K562 (cell line): Measurements from ENCODE around the gene DYNC1H1. TPM values are rescaled to one million over a fixed set of nuclear protein-coding genes. Genes with fewer than 3 reads are reported as not detected.

ENCODE experiments used
- HNRNPH1 ChIP-seq: fragments of 200-400 bp; formaldehyde crosslinking; optimal IDR thresholded peaks from 2 replicates; pipeline ENCODE3; 2017; ENCODE audit warnings: low read depth, mild to moderate bottlenecking, low read length, moderate library complexity
- LARP7 ChIP-seq: fragments of 450-650 bp; IDR thresholded peaks from 2 replicates; pipeline ENCODE4 v1.6.1; 2016
- NCOR1 ChIP-seq: fragments of 450-650 bp; IDR thresholded peaks from 2 replicates; pipeline ENCODE4 v1.6.1; 2016; ENCODE audit warnings: mild to moderate bottlenecking, moderate library complexity
- NR2C1 ChIP-seq, 2 experiments: fragments of 450-650 bp; IDR thresholded peaks; 2 replicates each; pipeline ENCODE4 v1.6.1; 2017; ENCODE audit warnings: mild to moderate bottlenecking in 2 of 2, antibody characterized with exemption in 1 of 2, inconsistent platforms in 1 of 2, missing compliant biosample characterization in 1 of 2, missing genetic modification characterization in 1 of 2
- PCBP1 ChIP-seq: fragments of 200-400 bp; formaldehyde crosslinking; IDR thresholded peaks from 2 replicates; pipeline ENCODE4 v1.6.1; 2018; ENCODE audit warnings: mild to moderate bottlenecking, low read depth, low read length; ENCODE audit not compliant: poor library complexity, severe bottlenecking
- PYGO2 ChIP-seq: fragments of 450-650 bp; IDR thresholded peaks from 2 replicates; pipeline ENCODE4 v1.6.1; 2016; ENCODE audit warnings: mild to moderate bottlenecking, missing genetic modification characterization, moderate library complexity, missing compliant biosample characterization
- ZNF311 ChIP-seq: fragments of 250-450 bp; sonication (Bioruptor Pico); IDR thresholded peaks from 2 replicates; pipeline ENCODE4 v1.4.0; 2020; ENCODE audit warnings: mild to moderate bottlenecking, moderate library complexity
- polyA plus RNA-seq, 8 experiments: library from polyadenylated mRNA; depleted of rRNA in 4 of 8; stranded (reverse) in 5 of 8; unstranded in 3 of 8; fragments of >200 nt; fragmentation: Nextera tagmentation in 2 of 8; fragmentation: Illumina TruSeq in 1 of 8; extraction: Ambion mirVana in 2 of 8; extraction: Trizol in 1 of 8; gene quantifications; 2 replicates each; pipeline versions ENCODE4 v1.2.1 to v1.2.3, GENCODE V29; 2011 to 2014; ENCODE audit warnings: inconsistent platforms in 1 of 8, missing spikeins in 1 of 8
- total RNA-seq, 7 experiments: library from RNA; depleted of rRNA in 6 of 7; stranded (reverse); fragments of >200 nt in 6 of 7; fragmentation: Illumina TruSeq in 2 of 7; extraction: Trizol in 2 of 7; gene quantifications; 2 replicates each; pipeline versions ENCODE4 v1.2.1 to v1.2.3, GENCODE V29; 2011 to 2021; ENCODE audit warnings: low replicate concordance in 1 of 7
- TF ChIP-seq, protein P1 (sequence below): sonication (generic); formaldehyde crosslinking; IDR thresholded peaks from 2 replicates; pipeline ENCODE4 v1.8.0; 2022; ENCODE audit warnings: mild to moderate bottlenecking, missing genetic modification reagents
- TF ChIP-seq, protein P2 (sequence below): fragments of 450-650 bp; IDR thresholded peaks from 2 replicates; pipeline ENCODE4 v1.6.1; 2014; ENCODE audit warnings: low read depth, mild to moderate bottlenecking, moderate library complexity, borderline replicate concordance
- TF ChIP-seq, protein P3 (sequence below), 2 experiments: fragments of 450-650 bp; formaldehyde crosslinking in 1 of 2; IDR thresholded peaks; 2 replicates each; pipeline versions ENCODE4 v1.4.0 to v1.6.1; 2014 to 2020; ENCODE audit warnings: mild to moderate bottlenecking in 2 of 2, borderline replicate concordance in 1 of 2, low read depth in 1 of 2
- TF ChIP-seq, protein P4 (sequence below): IDR thresholded peaks from 2 replicates; pipeline ENCODE4 v1.6.1; 2012; ENCODE audit warnings: low read depth, low read length, improper control_type of control experiment, borderline replicate concordance
- TF ChIP-seq, protein P5 (sequence below): fragments of 250-450 bp; sonication (Bioruptor Pico); IDR thresholded peaks from 2 replicates; pipeline ENCODE4 v1.8.0; 2022; ENCODE audit warnings: inconsistent platforms, mild to moderate bottlenecking, moderate library complexity, borderline replicate concordance

DYNC1H1 gene
- total and polyA plus RNA-seq, 9 of the 15 experiments (the other 6 are each of a cell fraction or from before 2014, with no cell fraction given) = 31.9 to 335 (median 115) TPM

DNA sequence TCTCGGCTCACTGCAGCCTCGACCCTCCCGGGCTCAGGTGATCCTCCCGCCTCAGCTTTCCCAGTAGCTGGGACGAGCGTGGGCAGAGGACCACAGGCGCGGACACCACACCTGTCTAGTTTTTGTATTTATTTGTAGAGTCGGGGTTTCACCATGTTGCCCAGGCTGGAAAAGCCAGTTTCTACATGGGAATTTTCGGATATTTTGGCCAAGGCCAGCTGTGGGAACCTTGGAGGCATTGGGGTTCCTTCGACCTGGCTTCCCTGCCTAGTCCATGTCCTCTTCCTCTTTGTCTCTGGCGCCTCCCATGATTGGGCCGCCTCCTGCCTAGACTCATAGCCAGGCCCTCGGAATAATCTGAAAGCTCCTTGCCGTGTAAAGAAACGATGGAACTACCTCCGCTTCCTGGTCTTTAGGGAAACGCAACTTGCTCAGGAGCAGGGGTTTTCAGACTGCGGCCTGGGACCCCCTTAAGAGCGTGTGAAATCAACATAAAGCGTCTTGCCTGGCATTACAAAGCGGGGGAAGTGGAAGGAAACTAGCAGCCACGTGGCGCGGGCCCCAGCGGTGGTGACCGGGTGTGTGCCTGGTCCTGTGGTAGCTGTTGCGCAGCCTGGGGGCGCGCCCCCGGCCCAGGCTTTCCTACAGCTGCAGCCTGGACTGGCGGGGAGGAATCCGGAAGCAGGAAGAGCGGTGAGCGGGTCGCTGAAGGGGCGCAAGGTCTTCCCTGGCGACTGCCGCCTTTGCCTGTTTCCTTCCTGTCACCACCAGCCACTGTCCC, 123.8 kb downstream of the DYNC1H1 start (continued):
- TF ChIP-seq ZNF311 (CRISPR knock-in tag) = no peak
- TF ChIP-seq PYGO2 (tag) = no peak
- TF ChIP-seq, protein P1, sequence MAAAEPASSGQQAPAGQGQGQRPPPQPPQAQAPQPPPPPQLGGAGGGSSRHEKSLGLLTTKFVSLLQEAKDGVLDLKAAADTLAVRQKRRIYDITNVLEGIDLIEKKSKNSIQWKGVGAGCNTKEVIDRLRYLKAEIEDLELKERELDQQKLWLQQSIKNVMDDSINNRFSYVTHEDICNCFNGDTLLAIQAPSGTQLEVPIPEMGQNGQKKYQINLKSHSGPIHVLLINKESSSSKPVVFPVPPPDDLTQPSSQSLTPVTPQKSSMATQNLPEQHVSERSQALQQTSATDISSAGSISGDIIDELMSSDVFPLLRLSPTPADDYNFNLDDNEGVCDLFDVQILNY (CRISPR knock-in tag) = no peak
- TF ChIP-seq NR2C1 (IDR thresholded peaks at IDR 0.05) = no peak
- 0 out of 2 replicates have a peak, but pooled peaks have one; percentile 36 for TF ChIP-seq NR2C1 (tag; IDR thresholded peaks at IDR 0.05)
- TF ChIP-seq, protein P2, sequence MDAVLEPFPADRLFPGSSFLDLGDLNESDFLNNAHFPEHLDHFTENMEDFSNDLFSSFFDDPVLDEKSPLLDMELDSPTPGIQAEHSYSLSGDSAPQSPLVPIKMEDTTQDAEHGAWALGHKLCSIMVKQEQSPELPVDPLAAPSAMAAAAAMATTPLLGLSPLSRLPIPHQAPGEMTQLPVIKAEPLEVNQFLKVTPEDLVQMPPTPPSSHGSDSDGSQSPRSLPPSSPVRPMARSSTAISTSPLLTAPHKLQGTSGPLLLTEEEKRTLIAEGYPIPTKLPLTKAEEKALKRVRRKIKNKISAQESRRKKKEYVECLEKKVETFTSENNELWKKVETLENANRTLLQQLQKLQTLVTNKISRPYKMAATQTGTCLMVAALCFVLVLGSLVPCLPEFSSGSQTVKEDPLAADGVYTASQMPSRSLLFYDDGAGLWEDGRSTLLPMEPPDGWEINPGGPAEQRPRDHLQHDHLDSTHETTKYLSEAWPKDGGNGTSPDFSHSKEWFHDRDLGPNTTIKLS = peak; percentile 87; the same call in 1 of the 2 replicates
- TF ChIP-seq, protein P3, sequence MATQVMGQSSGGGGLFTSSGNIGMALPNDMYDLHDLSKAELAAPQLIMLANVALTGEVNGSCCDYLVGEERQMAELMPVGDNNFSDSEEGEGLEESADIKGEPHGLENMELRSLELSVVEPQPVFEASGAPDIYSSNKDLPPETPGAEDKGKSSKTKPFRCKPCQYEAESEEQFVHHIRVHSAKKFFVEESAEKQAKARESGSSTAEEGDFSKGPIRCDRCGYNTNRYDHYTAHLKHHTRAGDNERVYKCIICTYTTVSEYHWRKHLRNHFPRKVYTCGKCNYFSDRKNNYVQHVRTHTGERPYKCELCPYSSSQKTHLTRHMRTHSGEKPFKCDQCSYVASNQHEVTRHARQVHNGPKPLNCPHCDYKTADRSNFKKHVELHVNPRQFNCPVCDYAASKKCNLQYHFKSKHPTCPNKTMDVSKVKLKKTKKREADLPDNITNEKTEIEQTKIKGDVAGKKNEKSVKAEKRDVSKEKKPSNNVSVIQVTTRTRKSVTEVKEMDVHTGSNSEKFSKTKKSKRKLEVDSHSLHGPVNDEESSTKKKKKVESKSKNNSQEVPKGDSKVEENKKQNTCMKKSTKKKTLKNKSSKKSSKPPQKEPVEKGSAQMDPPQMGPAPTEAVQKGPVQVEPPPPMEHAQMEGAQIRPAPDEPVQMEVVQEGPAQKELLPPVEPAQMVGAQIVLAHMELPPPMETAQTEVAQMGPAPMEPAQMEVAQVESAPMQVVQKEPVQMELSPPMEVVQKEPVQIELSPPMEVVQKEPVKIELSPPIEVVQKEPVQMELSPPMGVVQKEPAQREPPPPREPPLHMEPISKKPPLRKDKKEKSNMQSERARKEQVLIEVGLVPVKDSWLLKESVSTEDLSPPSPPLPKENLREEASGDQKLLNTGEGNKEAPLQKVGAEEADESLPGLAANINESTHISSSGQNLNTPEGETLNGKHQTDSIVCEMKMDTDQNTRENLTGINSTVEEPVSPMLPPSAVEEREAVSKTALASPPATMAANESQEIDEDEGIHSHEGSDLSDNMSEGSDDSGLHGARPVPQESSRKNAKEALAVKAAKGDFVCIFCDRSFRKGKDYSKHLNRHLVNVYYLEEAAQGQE (IDR thresholded peaks at IDR 0.05; ENCODE audit: borderline replicate concordance) = no peak
- TF ChIP-seq, protein P3 (CRISPR knock-in tag; IDR thresholded peaks at IDR 0.05; ENCODE audit: low read depth) = no peak
- TF ChIP-seq, protein P4, sequence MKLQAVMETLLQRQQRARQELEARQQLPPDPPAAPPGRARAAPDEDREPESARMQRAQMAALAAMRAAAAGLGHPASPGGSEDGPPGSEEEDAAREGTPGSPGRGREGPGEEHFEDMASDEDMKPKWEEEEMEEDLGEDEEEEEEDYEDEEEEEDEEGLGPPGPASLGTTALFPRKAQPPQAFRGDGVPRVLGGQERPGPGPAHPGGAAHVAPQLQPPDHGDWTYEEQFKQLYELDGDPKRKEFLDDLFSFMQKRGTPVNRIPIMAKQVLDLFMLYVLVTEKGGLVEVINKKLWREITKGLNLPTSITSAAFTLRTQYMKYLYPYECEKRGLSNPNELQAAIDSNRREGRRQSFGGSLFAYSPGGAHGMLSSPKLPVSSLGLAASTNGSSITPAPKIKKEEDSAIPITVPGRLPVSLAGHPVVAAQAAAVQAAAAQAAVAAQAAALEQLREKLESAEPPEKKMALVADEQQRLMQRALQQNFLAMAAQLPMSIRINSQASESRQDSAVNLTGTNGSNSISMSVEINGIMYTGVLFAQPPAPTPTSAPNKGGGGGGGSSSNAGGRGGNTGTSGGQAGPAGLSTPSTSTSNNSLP = no peak
- no peak for TF ChIP-seq HNRNPH1
- TF ChIP-seq, protein P5, sequence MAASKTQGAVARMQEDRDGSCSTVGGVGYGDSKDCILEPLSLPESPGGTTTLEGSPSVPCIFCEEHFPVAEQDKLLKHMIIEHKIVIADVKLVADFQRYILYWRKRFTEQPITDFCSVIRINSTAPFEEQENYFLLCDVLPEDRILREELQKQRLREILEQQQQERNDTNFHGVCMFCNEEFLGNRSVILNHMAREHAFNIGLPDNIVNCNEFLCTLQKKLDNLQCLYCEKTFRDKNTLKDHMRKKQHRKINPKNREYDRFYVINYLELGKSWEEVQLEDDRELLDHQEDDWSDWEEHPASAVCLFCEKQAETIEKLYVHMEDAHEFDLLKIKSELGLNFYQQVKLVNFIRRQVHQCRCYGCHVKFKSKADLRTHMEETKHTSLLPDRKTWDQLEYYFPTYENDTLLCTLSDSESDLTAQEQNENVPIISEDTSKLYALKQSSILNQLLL = no peak
- no peak for TF ChIP-seq PCBP1
- no peak for TF ChIP-seq LARP7
- no peak for TF ChIP-seq NCOR1
